ENCODE data around the gene AXL. TPM values are rescaled to one million over a fixed set of nuclear protein-coding genes. Genes with fewer than 3 reads are reported as not detected.

AXL gene
- total RNA-seq, 1 experiment from 2014 or later: 224 TPM

- H3K9me3 ChIP-seq (replicated peaks): no peaks in the 10 kb centered on the region
- no peak overlapping the region for H3K27ac ChIP-seq
- peaks cover 100% of the 10 kb centered on the region for H3K36me3 ChIP-seq
- no peak for DNase-seq (ENCODE audit: low read depth in 1 of 2, low spot score in 2 of 2)
- H3K4me1 ChIP-seq (replicated peaks): peaks cover 5% of the 10 kb centered on the region
- no peaks in the 10 kb centered on the region for H3K27me3 ChIP-seq (replicated peaks)
- H3K4me3 ChIP-seq: no peak overlapping the region
Measured at GRCh38 chr19:41294393-41294792, 75.4 kb downstream of the AXL start.

GRCh38 chr19:41295499-41295898 is 76.5 kb downstream of the AXL start:
- H3K4me1 ChIP-seq (replicated peaks): peaks cover 11% of the 10 kb centered on the region
- H3K36me3 ChIP-seq: peaks cover 100% of the 10 kb centered on the region
- no peak overlapping the region for H3K4me3 ChIP-seq
- H3K9me3 ChIP-seq (replicated peaks): no peaks in the 10 kb centered on the region
- no peak overlapping the region for H3K27ac ChIP-seq
- DNase-seq (ENCODE audit: low read depth in 1 of 2, low spot score in 2 of 2): no peak
- no peaks in the 10 kb centered on the region for H3K27me3 ChIP-seq (replicated peaks)

GRCh38 chr19:41296433-41296871 is 77.4 kb downstream of the AXL start:
- peaks cover 100% of the 10 kb centered on the region for H3K36me3 ChIP-seq
- no peaks in the 10 kb centered on the region for H3K9me3 ChIP-seq (replicated peaks)
- H3K4me1 ChIP-seq (replicated peaks): peaks cover 11% of the 10 kb centered on the region
- no peak overlapping the region for H3K27ac ChIP-seq
- no peak overlapping the region for H3K4me3 ChIP-seq
- DNase-seq (ENCODE audit: low read depth in 1 of 2, low spot score in 2 of 2): no peak
- H3K27me3 ChIP-seq (replicated peaks): no peaks in the 10 kb centered on the region

- peaks cover 99% of the 10 kb centered on the region for H3K36me3 ChIP-seq
- DNase-seq (ENCODE audit: low read depth in 1 of 2, low spot score in 2 of 2): no peak
- peaks cover 11% of the 10 kb centered on the region for H3K4me1 ChIP-seq (replicated peaks)
- H3K4me3 ChIP-seq: no peak overlapping the region
- no peaks in the 10 kb centered on the region for H3K9me3 ChIP-seq (replicated peaks)
- peak overlapping the region; percentile 47; the same call in 1 of the 2 replicates for H3K27ac ChIP-seq
- H3K27me3 ChIP-seq (replicated peaks): no peaks in the 10 kb centered on the region
Measured at GRCh38 chr19:41297628-41298347, 78.8 kb downstream of the AXL start.

GRCh38 chr19:41298348-41298964 is 79.4 kb downstream of the AXL start:
- Histone ChIP-seq H3K36me3 (peaks cover 99% of the 10 kb centered on the region), H3K27ac (peak overlapping the region; percentile 19; the same call in 1 of the 2 replicates), H3K4me3 (no peak overlapping the region), H3K27me3 (replicated peaks) (no peaks in the 10 kb centered on the region), H3K4me1 (replicated peaks) (peaks cover 11% of the 10 kb centered on the region), H3K9me3 (replicated peaks) (no peaks in the 10 kb centered on the region)
- peak in 1 of 2 experiments; percentile 21 for DNase-seq (ENCODE audit: low read depth in 1 of 2, low spot score in 2 of 2)

- H3K36me3 ChIP-seq: peaks cover 99% of the 10 kb centered on the region
- peaks cover 11% of the 10 kb centered on the region for H3K4me1 ChIP-seq (replicated peaks)
- no peak overlapping the region for H3K27ac ChIP-seq
- no peak for DNase-seq (ENCODE audit: low read depth in 1 of 2, low spot score in 2 of 2)
- H3K4me3 ChIP-seq: no peak overlapping the region
- H3K9me3 ChIP-seq (replicated peaks): no peaks in the 10 kb centered on the region
- no peaks in the 10 kb centered on the region for H3K27me3 ChIP-seq (replicated peaks)
Measured at GRCh38 chr19:41299046-41299754, 80.2 kb downstream of the AXL start.

- no peak overlapping the region for H3K27ac ChIP-seq
- H3K4me3 ChIP-seq: no peak overlapping the region
- H3K36me3 ChIP-seq: peaks cover 99% of the 10 kb centered on the region
- peaks cover 11% of the 10 kb centered on the region for H3K4me1 ChIP-seq (replicated peaks)
- no peaks in the 10 kb centered on the region for H3K27me3 ChIP-seq (replicated peaks)
- peak; percentile 54 to 77 for DNase-seq (ENCODE audit: low read depth in 1 of 2, low spot score in 2 of 2)
- no peaks in the 10 kb centered on the region for H3K9me3 ChIP-seq (replicated peaks)
Measured at GRCh38 chr19:41299755-41300089, 80.7 kb downstream of the AXL start.

GRCh38 chr19:41300555-41300954 is 81.5 kb downstream of the AXL start:
- no peak overlapping the region for H3K27ac ChIP-seq
- H3K36me3 ChIP-seq: peaks cover 99% of the 10 kb centered on the region
- H3K4me1 ChIP-seq (replicated peaks): peaks cover 11% of the 10 kb centered on the region
- H3K27me3 ChIP-seq (replicated peaks): no peaks in the 10 kb centered on the region
- no peak for DNase-seq (ENCODE audit: low read depth in 1 of 2, low spot score in 2 of 2)
- no peak overlapping the region for H3K4me3 ChIP-seq
- H3K9me3 ChIP-seq (replicated peaks): no peaks in the 10 kb centered on the region

GRCh38 chr19:41302624-41303351 is 83.8 kb downstream of the AXL start:
- Histone ChIP-seq H3K36me3 (peaks cover 96% of the 10 kb centered on the region), H3K9me3 (replicated peaks) (no peaks in the 10 kb centered on the region), H3K4me1 (replicated peaks) (peaks cover 11% of the 10 kb centered on the region), H3K27me3 (replicated peaks) (no peaks in the 10 kb centered on the region), H3K4me3 (no peak overlapping the region), H3K27ac (no peak overlapping the region)
- DNase-seq (ENCODE audit: low read depth in 1 of 2, low spot score in 2 of 2): no peak

- Histone ChIP-seq H3K27ac (no peak overlapping the region), H3K4me3 (no peak overlapping the region), H3K9me3 (replicated peaks) (no peaks in the 10 kb centered on the region), H3K4me1 (replicated peaks) (peaks cover 20% of the 10 kb centered on the region), H3K36me3 (peaks cover 93% of the 10 kb centered on the region), H3K27me3 (replicated peaks) (no peaks in the 10 kb centered on the region)
- DNase-seq (ENCODE audit: low read depth in 1 of 2, low spot score in 2 of 2): no peak
Measured at GRCh38 chr19:41303954-41304353, 84.9 kb downstream of the AXL start.

GRCh38 chr19:41304706-41305483 is 85.9 kb downstream of the AXL start:
- H3K27ac ChIP-seq: no peak overlapping the region
- DNase-seq (ENCODE audit: low read depth in 1 of 2, low spot score in 2 of 2): no peak
- peaks cover 88% of the 10 kb centered on the region for H3K36me3 ChIP-seq
- H3K27me3 ChIP-seq (replicated peaks): no peaks in the 10 kb centered on the region
- H3K4me1 ChIP-seq (replicated peaks): peaks cover 16% of the 10 kb centered on the region
- H3K9me3 ChIP-seq (replicated peaks): no peaks in the 10 kb centered on the region
- no peak overlapping the region for H3K4me3 ChIP-seq

- Histone ChIP-seq H3K36me3 (peaks cover 80% of the 10 kb centered on the region), H3K27me3 (replicated peaks) (no peaks in the 10 kb centered on the region), H3K4me3 (no peak overlapping the region), H3K4me1 (replicated peaks) (peaks cover 17% of the 10 kb centered on the region), H3K27ac (no peak overlapping the region), H3K9me3 (replicated peaks) (no peaks in the 10 kb centered on the region)
- no peak for DNase-seq (ENCODE audit: low read depth in 1 of 2, low spot score in 2 of 2)
Measured at GRCh38 chr19:41305927-41306793, 87.1 kb downstream of the AXL start.

All from SJSA1 (cell line).